ENCODE data around the gene TET3.

The TET3 gene

DNA sequence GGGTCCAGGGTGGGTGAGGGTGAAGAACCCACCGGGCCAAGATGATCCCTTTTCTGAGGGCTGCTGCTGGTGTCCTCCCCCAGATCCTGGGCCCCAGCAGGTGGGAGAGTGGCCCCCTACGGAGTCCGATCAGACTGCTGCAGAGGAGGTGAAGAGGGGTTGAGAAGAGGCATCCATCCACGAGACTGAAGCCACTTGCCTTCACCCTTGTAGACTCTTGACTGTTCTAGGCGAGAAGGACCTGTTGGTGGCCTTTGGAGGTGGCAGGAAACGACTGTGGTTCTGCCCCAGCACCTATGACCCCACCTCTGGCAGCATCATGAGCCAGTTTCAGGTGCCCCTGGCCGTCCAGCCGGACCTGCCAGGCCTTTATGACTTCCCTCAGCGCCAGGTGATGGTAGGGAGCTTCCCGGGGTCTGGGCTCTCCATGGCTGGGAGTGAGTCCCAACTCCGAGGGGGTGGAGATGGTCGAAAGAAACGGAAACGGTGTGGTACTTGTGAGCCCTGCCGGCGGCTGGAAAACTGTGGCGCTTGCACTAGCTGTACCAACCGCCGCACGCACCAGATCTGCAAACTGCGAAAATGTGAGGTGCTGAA, 1.5 kb downstream of the TET3 start:
- no peak for DNase-seq (ENCODE audit: low read depth, low spot score)
- TF ChIP-seq, protein P1, sequence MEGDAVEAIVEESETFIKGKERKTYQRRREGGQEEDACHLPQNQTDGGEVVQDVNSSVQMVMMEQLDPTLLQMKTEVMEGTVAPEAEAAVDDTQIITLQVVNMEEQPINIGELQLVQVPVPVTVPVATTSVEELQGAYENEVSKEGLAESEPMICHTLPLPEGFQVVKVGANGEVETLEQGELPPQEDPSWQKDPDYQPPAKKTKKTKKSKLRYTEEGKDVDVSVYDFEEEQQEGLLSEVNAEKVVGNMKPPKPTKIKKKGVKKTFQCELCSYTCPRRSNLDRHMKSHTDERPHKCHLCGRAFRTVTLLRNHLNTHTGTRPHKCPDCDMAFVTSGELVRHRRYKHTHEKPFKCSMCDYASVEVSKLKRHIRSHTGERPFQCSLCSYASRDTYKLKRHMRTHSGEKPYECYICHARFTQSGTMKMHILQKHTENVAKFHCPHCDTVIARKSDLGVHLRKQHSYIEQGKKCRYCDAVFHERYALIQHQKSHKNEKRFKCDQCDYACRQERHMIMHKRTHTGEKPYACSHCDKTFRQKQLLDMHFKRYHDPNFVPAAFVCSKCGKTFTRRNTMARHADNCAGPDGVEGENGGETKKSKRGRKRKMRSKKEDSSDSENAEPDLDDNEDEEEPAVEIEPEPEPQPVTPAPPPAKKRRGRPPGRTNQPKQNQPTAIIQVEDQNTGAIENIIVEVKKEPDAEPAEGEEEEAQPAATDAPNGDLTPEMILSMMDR (IDR thresholded peaks at IDR 0.05; ENCODE audit: low read depth, low read length), result no peak
- in situ Hi-C loops (cut with HindIII; ENCODE audit: low sequenced_read_pairs), result no loop called here
- peak overlapping the region; percentile 54 for H3K4me3 ChIP-seq (ENCODE audit: low read depth, low read length)

DNA sequence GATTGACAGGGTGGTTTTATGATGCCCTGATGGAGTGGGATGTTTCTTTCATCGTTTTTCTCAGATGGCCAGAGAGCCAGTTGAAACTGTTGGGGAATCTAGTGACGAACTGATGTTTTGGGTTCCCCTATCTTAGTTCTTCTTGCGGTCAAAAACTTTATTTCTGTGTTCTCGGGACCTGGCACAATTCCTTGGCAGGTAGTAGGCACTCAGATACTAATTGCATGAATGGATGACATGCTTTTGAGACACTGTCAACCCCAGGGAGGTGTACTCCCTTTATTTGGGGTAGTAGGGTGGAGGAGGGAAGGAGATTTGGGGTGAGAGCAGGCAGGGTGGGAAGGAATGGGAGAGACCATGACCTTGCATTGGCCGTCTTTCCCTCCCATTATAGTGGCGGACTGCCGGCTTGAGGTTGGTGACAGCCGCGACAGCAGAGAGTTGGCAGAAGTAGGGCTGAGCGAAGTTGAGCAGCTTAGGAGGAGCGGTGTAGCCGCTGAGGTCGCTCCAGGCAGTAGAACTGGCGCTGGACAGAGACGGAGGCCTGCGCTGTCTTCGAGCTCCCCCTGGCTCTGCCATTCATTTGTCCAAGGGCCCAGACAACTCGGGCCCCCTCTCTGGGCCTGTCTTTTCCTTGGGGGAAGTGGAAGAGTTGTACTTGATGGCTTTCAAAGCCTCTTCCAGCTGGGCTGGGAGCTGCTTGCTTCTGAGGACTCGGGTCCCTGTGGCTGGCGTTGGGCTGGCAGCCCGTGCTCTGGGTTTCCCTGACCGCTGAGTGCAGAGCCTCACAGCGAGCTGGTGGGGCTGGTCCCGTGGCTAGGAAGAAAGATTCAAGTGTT, 2.6 kb downstream of the TET3 start:
- no peak overlapping the region for H3K4me3 ChIP-seq (ENCODE audit: low read depth, low read length)
- TF ChIP-seq, protein P1 (IDR thresholded peaks at IDR 0.05; ENCODE audit: low read depth, low read length), result peak; percentile 53
- in situ Hi-C loops (cut with HindIII; ENCODE audit: low sequenced_read_pairs), result no loop called here
- DNase-seq (ENCODE audit: low read depth, low spot score), result peak; percentile 56

DNA sequence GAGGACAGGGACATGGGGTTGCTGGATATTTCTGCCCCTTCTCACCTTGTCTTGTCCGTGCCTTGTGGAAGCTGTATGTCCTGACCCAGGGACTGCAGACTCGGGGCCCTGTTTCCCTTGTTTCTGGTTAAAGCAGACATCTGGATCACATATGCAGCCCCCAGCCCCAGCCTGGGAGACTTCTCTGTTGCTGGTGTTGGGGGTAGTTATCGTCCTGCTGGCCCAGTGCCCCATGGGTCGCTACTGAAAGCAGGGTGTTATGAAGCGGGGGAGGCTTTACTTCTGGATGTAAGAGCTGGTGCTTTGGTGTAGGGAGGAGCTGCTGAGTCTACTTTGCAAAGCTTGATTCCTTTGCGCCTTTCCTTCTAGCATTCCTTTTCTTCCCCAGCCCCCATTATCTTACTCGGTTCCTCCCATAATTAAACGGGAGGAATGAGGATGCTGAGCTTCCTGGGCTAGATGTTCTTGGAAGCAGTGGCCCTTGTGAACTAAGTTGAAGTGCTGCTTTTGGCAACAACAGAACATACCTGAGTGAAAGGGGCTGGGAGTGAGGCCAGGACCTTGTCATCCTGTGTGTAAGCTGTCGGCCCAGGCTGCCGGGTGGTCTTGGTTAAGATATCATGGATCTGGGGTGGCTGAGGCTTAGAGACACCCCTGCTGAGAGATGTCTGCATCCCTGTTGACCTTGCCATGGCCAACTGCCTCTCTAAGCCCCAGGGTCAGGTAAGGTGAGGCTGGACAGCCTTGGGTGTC, 3.4 kb downstream of the TET3 start:
- TF ChIP-seq, protein P1 (IDR thresholded peaks at IDR 0.05; ENCODE audit: low read depth, low read length), result no peak
- DNase-seq (ENCODE audit: low read depth, low spot score), result no peak
- in situ Hi-C loops (cut with HindIII; ENCODE audit: low sequenced_read_pairs), result no loop called here
- H3K4me3 ChIP-seq (ENCODE audit: low read depth, low read length), result no peak overlapping the region

GRCh38 chr2:73989972-73990371, 5.3 kb downstream of the TET3 start:
- no peak overlapping the region for H3K4me3 ChIP-seq (ENCODE audit: low read depth, low read length)
- DNase-seq (ENCODE audit: low read depth, low spot score), result no peak
- in situ Hi-C loops (cut with HindIII; ENCODE audit: low sequenced_read_pairs), result no loop called here
- TF ChIP-seq, protein P1 (IDR thresholded peaks at IDR 0.05; ENCODE audit: low read depth, low read length), result no peak

- TF ChIP-seq, protein P1 (IDR thresholded peaks at IDR 0.05; ENCODE audit: low read depth, low read length), result no peak
- in situ Hi-C loops (cut with HindIII; ENCODE audit: low sequenced_read_pairs), result no loop called here
- no peak overlapping the region for H3K4me3 ChIP-seq (ENCODE audit: low read depth, low read length)
Observed at GRCh38 chr2:73990531-73990930, 5.8 kb downstream of the TET3 start.

DNA sequence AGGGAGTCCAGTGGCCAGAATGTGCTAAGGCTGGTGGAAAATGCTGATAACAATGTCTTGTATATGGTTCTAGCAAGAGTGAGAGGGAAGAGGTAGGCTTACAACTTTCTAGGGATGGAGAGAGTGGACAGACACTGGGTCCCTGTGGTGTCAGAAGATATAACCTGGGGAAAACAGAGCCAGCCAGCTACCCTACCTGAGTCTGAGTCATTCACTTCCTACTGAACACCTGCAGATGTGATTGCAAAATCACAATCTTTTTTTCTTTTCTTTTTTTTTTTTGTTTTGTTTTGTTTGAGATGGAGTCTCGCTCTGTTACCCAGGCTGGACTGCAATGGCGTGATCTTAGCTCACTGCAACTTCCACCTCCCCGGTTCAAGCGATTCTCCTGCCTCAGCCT, 7.3 kb downstream of the TET3 start:
- in situ Hi-C loops (cut with HindIII; ENCODE audit: low sequenced_read_pairs), result no loop called here
- TF ChIP-seq, protein P1 (IDR thresholded peaks at IDR 0.05; ENCODE audit: low read depth, low read length), result no peak
- no peak overlapping the region for H3K4me3 ChIP-seq (ENCODE audit: low read depth, low read length)
- no peak for DNase-seq (ENCODE audit: low read depth, low spot score)

More at GRCh38 chr2:73990531-73990930, 5.8 kb downstream of the TET3 start:
- DNase-seq (ENCODE audit: low read depth, low spot score), result no peak

Data from astrocyte of the spinal cord (primary cell).